ENCODE results near the gene CCL18.
"Not testable (repeated sequence)": the region's sequence is repeated elsewhere in the genome, so short reads cannot be mapped to it uniquely, and the experiment has no call there.

CCL18 gene

DNA sequence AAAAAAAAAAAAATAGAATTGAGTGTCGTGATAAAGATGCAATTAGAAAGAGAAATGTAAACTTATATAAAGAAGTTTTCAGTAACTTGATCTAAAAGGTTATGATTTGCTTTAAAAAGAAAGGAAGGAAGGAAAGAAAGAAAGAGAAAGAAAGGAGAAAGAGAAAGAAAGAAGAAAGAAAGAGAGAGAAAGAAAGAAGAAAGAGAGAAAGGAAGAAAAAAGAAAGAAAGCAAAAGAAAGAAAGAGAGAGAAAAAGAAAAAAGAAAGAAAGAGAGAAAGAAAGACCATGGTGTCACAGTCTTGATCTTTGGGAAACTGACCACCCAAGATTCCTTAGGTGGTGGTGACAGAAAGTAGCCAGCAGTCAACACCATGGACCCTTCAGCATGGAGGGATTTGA is 30.2 kb downstream of the CCL18 start:
- no peak overlapping the region for H3K4me3 ChIP-seq (ENCODE audit: insufficient read depth, low read length, poor library complexity, severe bottlenecking)
- no peak overlapping the region for H3K9ac ChIP-seq (ENCODE audit: low read length)
- H3K9me2 ChIP-seq (replicated peaks; ENCODE audit: insufficient read depth, low read length): no peaks in the 10 kb centered on the region
- 0 out of 2 replicates have a peak, but pooled peaks cover 2% of the 10 kb centered on the region for H3K36me3 ChIP-seq (ENCODE audit: low read length)
- TF ChIP-seq EZH2phosphoT487 (conservative IDR thresholded peaks at IDR 0.05; ENCODE audit: low read length): no peak
- TF ChIP-seq, protein P1, sequence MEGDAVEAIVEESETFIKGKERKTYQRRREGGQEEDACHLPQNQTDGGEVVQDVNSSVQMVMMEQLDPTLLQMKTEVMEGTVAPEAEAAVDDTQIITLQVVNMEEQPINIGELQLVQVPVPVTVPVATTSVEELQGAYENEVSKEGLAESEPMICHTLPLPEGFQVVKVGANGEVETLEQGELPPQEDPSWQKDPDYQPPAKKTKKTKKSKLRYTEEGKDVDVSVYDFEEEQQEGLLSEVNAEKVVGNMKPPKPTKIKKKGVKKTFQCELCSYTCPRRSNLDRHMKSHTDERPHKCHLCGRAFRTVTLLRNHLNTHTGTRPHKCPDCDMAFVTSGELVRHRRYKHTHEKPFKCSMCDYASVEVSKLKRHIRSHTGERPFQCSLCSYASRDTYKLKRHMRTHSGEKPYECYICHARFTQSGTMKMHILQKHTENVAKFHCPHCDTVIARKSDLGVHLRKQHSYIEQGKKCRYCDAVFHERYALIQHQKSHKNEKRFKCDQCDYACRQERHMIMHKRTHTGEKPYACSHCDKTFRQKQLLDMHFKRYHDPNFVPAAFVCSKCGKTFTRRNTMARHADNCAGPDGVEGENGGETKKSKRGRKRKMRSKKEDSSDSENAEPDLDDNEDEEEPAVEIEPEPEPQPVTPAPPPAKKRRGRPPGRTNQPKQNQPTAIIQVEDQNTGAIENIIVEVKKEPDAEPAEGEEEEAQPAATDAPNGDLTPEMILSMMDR (IDR thresholded peaks at IDR 0.05; ENCODE audit: insufficient read depth, low read length, poor library complexity, severe bottlenecking): no peak
- no peaks in the 10 kb centered on the region for H3K27me3 ChIP-seq (ENCODE audit: low read length)
- H3K4me2 ChIP-seq (ENCODE audit: low read depth, low read length, poor library complexity, severe bottlenecking): no peak overlapping the region
- no peaks in the 10 kb centered on the region for H3K9me3 ChIP-seq (ENCODE audit: insufficient read depth, low read length)
- peaks cover 12% of the 10 kb centered on the region for H3F3A ChIP-seq (ENCODE audit: insufficient read depth)
- H3K27ac ChIP-seq (ENCODE audit: low read depth, low read length): no peak overlapping the region
- no peaks in the 10 kb centered on the region for H3K79me2 ChIP-seq (ENCODE audit: insufficient read depth, low read length)
- no peak overlapping the region for H2AFZ ChIP-seq (ENCODE audit: low read depth, low read length, severe bottlenecking)
- H4K20me1 ChIP-seq (ENCODE audit: low read depth, low read length): no peaks in the 10 kb centered on the region

- Histone ChIP-seq H3K9me2 (replicated peaks; ENCODE audit: insufficient read depth, low read length) (no peaks in the 10 kb centered on the region), H3F3A (ENCODE audit: insufficient read depth) (peaks cover 7% of the 10 kb centered on the region), H3K9me3 (ENCODE audit: insufficient read depth, low read length) (no peaks in the 10 kb centered on the region), H2AFZ (ENCODE audit: low read depth, low read length, severe bottlenecking) (no peak overlapping the region), H3K27me3 (ENCODE audit: low read length) (no peaks in the 10 kb centered on the region), H3K9ac (ENCODE audit: low read length) (no peak overlapping the region), H4K20me1 (ENCODE audit: low read depth, low read length) (no peaks in the 10 kb centered on the region), H3K27ac (ENCODE audit: low read depth, low read length) (no peak overlapping the region), H3K4me2 (ENCODE audit: low read depth, low read length, poor library complexity, severe bottlenecking) (no peak overlapping the region), H3K36me3 (ENCODE audit: low read length) (0 out of 2 replicates have a peak, but pooled peaks cover 2% of the 10 kb centered on the region), H3K79me2 (ENCODE audit: insufficient read depth, low read length) (no peaks in the 10 kb centered on the region), H3K4me3 (ENCODE audit: insufficient read depth, low read length, poor library complexity, severe bottlenecking) (no peak overlapping the region)
- TF ChIP-seq, protein P1 (IDR thresholded peaks at IDR 0.05; ENCODE audit: insufficient read depth, low read length, poor library complexity, severe bottlenecking): no peak
- no peak for TF ChIP-seq EZH2phosphoT487 (conservative IDR thresholded peaks at IDR 0.05; ENCODE audit: low read length)
Observed at GRCh38 chr17:36094746-36095145, 30.7 kb downstream of the CCL18 start.

DNA sequence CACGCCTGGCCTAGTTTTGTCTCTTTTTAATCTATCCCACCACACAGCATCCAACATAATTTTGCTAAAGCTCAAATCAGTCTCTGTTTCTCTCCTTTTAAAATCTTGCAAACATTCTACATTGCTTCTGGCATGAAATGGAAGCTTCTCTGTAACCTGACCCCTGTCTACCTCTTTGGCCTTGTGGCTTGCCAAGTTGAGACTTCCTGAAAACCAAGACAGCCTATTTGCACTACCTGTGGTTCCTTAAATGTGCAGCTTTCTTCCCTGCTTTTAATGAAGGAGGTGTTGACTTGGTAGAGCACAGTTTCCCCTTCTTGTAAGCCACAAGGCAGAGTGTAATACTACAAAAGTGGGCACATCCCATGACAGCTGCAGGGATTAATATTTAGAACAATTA is 31.9 kb downstream of the CCL18 start:
- no peak overlapping the region for H2AFZ ChIP-seq (ENCODE audit: low read depth, low read length, severe bottlenecking)
- no peaks in the 10 kb centered on the region for H3K79me2 ChIP-seq (ENCODE audit: insufficient read depth, low read length)
- no peaks in the 10 kb centered on the region for H3K9me2 ChIP-seq (replicated peaks; ENCODE audit: insufficient read depth, low read length)
- H3K9me3 ChIP-seq (ENCODE audit: insufficient read depth, low read length): no peaks in the 10 kb centered on the region
- H3K27me3 ChIP-seq (ENCODE audit: low read length): no peaks in the 10 kb centered on the region
- H3F3A ChIP-seq (ENCODE audit: insufficient read depth): no peaks in the 10 kb centered on the region
- H3K4me2 ChIP-seq (ENCODE audit: low read depth, low read length, poor library complexity, severe bottlenecking): peak overlapping the region; percentile 10
- TF ChIP-seq, protein P1 (IDR thresholded peaks at IDR 0.05; ENCODE audit: insufficient read depth, low read length, poor library complexity, severe bottlenecking): no peak
- no peak for TF ChIP-seq EZH2phosphoT487 (conservative IDR thresholded peaks at IDR 0.05; ENCODE audit: low read length)
- H3K4me3 ChIP-seq (ENCODE audit: insufficient read depth, low read length, poor library complexity, severe bottlenecking): no peak overlapping the region
- no peak overlapping the region for H3K27ac ChIP-seq (ENCODE audit: low read depth, low read length)
- H3K36me3 ChIP-seq (ENCODE audit: low read length): 0 out of 2 replicates have a peak, but pooled peaks cover 2% of the 10 kb centered on the region
- no peaks in the 10 kb centered on the region for H4K20me1 ChIP-seq (ENCODE audit: low read depth, low read length)
- no peak overlapping the region for H3K9ac ChIP-seq (ENCODE audit: low read length)

DNA sequence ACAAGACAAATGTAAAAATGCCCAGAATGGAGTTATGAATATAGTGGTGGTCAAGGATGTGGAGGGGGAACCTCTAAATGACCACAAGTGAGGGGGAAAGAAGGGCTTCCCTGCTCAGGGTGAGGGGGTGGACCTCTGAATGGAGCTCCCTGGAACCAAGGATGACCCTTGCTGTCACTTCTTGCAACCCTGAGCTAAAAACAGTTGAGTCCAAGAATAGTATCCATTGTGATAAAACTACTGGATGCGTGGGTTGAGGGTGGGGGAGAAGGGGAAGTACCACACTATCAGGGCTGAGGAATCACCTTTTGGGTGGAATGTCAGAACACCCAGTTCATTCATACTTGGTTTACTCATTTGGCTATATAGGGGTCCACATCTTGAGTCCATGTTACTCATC is 34.9 kb downstream of the CCL18 start:
- not testable (repeated sequence) for H2AFZ ChIP-seq (ENCODE audit: low read depth, low read length, severe bottlenecking); H3F3A ChIP-seq (ENCODE audit: insufficient read depth); H3K79me2 ChIP-seq (ENCODE audit: insufficient read depth, low read length); H4K20me1 ChIP-seq (ENCODE audit: low read depth, low read length); H3K27ac ChIP-seq (ENCODE audit: low read depth, low read length); H3K9me3 ChIP-seq (ENCODE audit: insufficient read depth, low read length); H3K4me3 ChIP-seq (ENCODE audit: insufficient read depth, low read length, poor library complexity, severe bottlenecking); H3K36me3 ChIP-seq (ENCODE audit: low read length); H3K9ac ChIP-seq (ENCODE audit: low read length); H3K27me3 ChIP-seq (ENCODE audit: low read length); H3K4me2 ChIP-seq (ENCODE audit: low read depth, low read length, poor library complexity, severe bottlenecking); H3K9me2 ChIP-seq (replicated peaks; ENCODE audit: insufficient read depth, low read length)

DNA sequence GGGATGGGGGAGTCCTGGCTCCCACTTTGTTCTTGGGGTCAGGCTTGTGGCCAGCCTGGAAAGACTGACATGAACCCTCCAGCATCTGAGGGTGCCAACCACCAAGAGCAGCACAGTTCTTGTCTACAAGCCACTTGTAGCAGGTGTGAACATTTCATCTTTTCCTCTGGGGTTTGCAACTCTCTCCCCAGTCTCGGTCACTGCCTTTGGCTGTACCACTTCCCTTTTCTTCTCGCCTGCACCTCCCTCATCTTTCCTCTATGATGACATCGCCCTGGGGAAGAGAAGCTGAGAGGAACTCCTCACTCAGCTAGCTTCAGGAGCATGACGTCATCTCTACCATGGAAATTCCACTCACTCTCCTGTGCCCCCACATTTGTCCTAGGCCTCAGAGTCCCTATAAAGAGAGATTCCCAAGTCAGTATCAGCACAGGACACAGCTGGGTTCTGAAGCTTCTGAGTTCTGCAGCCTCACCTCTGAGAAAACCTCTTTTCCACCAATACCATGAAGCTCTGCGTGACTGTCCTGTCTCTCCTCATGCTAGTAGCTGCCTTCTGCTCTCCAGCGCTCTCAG is 39.4 kb downstream of the CCL18 start, which contains the start of gene CCL4:
Gene CCL4 (plus strand): TSS at position 427 of the 575 bp plus-strand sequence. CDS start 79 bp downstream, at position 506.
- H3K27me3 ChIP-seq (ENCODE audit: low read length): not testable (repeated sequence)

GRCh38 chr17:36104246-36104645 is 40.2 kb downstream of the CCL18 start:
- not testable (repeated sequence) for H3K79me2 ChIP-seq (ENCODE audit: insufficient read depth, low read length); H3K4me3 ChIP-seq (ENCODE audit: insufficient read depth, low read length, poor library complexity, severe bottlenecking); H3K4me2 ChIP-seq (ENCODE audit: low read depth, low read length, poor library complexity, severe bottlenecking); H3K36me3 ChIP-seq (ENCODE audit: low read length); H2AFZ ChIP-seq (ENCODE audit: low read depth, low read length, severe bottlenecking); H4K20me1 ChIP-seq (ENCODE audit: low read depth, low read length); H3F3A ChIP-seq (ENCODE audit: insufficient read depth); H3K9me2 ChIP-seq (replicated peaks; ENCODE audit: insufficient read depth, low read length); H3K9ac ChIP-seq (ENCODE audit: low read length); H3K27me3 ChIP-seq (ENCODE audit: low read length); H3K9me3 ChIP-seq (ENCODE audit: insufficient read depth, low read length); H3K27ac ChIP-seq (ENCODE audit: low read depth, low read length)

More for the DNA sequence above, 39.4 kb downstream of the CCL18 start, which contains the start of gene CCL4:
- H4K20me1 ChIP-seq (ENCODE audit: low read depth, low read length); H3K9me2 ChIP-seq (replicated peaks; ENCODE audit: insufficient read depth, low read length); H3K9me3 ChIP-seq (ENCODE audit: insufficient read depth, low read length); H2AFZ ChIP-seq (ENCODE audit: low read depth, low read length, severe bottlenecking); H3K9ac ChIP-seq (ENCODE audit: low read length); H3K4me3 ChIP-seq (ENCODE audit: insufficient read depth, low read length, poor library complexity, severe bottlenecking); H3K36me3 ChIP-seq (ENCODE audit: low read length); H3K79me2 ChIP-seq (ENCODE audit: insufficient read depth, low read length); H3F3A ChIP-seq (ENCODE audit: insufficient read depth): not testable (repeated sequence)
- Histone ChIP-seq H3K4me2 (ENCODE audit: low read depth, low read length, poor library complexity, severe bottlenecking) (peak within 1 kb of the TSS; percentile 36), H3K27ac (ENCODE audit: low read depth, low read length) (peak within 1 kb of the TSS; percentile 36; the same call in 1 of the 2 replicates)
